HepG2 (cell line): ENCODE data around the gene GART.

ENCODE experiments used
- DPF2 ChIP-seq: sonication (generic); formaldehyde crosslinking; IDR thresholded peaks from 2 replicates; pipeline ENCODE4 v1.4.0; 2020; ENCODE audit warnings: mild to moderate bottlenecking, low read depth, missing genetic modification reagents, borderline replicate concordance
- FOXA1 ChIP-seq, 2 experiments: fragments of 450-650 bp in 1 of 2; sonication (generic) in 1 of 2; formaldehyde crosslinking in 1 of 2; IDR thresholded peaks; 2 replicates each; pipeline versions ENCODE4 v1.4.0 to v1.6.1; 2016 to 2020; ENCODE audit warnings: missing genetic modification reagents in 1 of 2
- MAFK ChIP-seq, 2 experiments: IDR thresholded peaks in 1 of 2; conservative IDR thresholded peaks in 1 of 2; 2 replicates each; pipeline ENCODE4 v1.6.1; 2011; ENCODE audit warnings: improper control_type of control experiment in 2 of 2, low read length in 2 of 2
- MYC ChIP-seq: sonication (generic); formaldehyde crosslinking; IDR thresholded peaks from 2 replicates; pipeline ENCODE4 v1.9.0; 2021; ENCODE audit warnings: missing genetic modification reagents, borderline replicate concordance
- POLR2G ChIP-seq: fragments of 200-400 bp; formaldehyde crosslinking; IDR thresholded peaks from 2 replicates; pipeline ENCODE4 v1.6.1; 2018; ENCODE audit warnings: mild to moderate bottlenecking, low read depth, low read length, moderate library complexity
- SMAD1 ChIP-seq: sonication (generic); formaldehyde crosslinking; IDR thresholded peaks from 2 replicates; pipeline ENCODE4 v1.4.0; 2020; ENCODE audit warnings: missing genetic modification reagents, low read depth, mild to moderate bottlenecking, borderline replicate concordance
- SMARCE1 ChIP-seq: fragments of 450-650 bp; IDR thresholded peaks from 2 replicates; pipeline ENCODE4 v1.6.1; 2017; ENCODE audit warnings: borderline replicate concordance
- ZBTB38 ChIP-seq: sonication (generic); formaldehyde crosslinking; IDR thresholded peaks from 2 replicates; pipeline ENCODE4 v1.5.1; 2020; ENCODE audit warnings: mild to moderate bottlenecking, missing genetic modification reagents
- ZNF800 ChIP-seq: sonication (generic); formaldehyde crosslinking; IDR thresholded peaks from 2 replicates; pipeline ENCODE4 v1.4.0; 2020; ENCODE audit warnings: missing genetic modification reagents
- ZSCAN29 ChIP-seq: sonication (generic); formaldehyde crosslinking; conservative IDR thresholded peaks from 2 replicates; pipeline ENCODE4 v1.4.0; 2020; ENCODE audit warnings: mild to moderate bottlenecking, missing genetic modification reagents
- TF ChIP-seq, protein P1 (sequence below): sonication (generic); formaldehyde crosslinking; IDR thresholded peaks from 2 replicates; pipeline ENCODE4 v1.4.0; 2020; ENCODE audit warnings: missing genetic modification reagents
- TF ChIP-seq, protein P2 (sequence below): sonication (generic); formaldehyde crosslinking; IDR thresholded peaks from 2 replicates; pipeline ENCODE4 v1.8.0; 2022; ENCODE audit warnings: mild to moderate bottlenecking, missing genetic modification reagents

GRCh38 chr21:33518899-33519298, 23.0 kb downstream of the GART start:
- TF ChIP-seq SMARCE1 (no peak), SMAD1 (CRISPR knock-in tag) (no peak), ZBTB38 (CRISPR knock-in tag) (no peak), MYC (CRISPR knock-in tag) (no peak), ZNF800 (CRISPR knock-in tag) (no peak), DPF2 (CRISPR knock-in tag) (no peak), POLR2G (no peak), ZSCAN29 (CRISPR knock-in tag) (no peak), MAFK (conservative IDR thresholded peaks at IDR 0.05 in 1 of 2, IDR thresholded peaks at IDR 0.05 in 1 of 2; ENCODE audit: low read length in 2 of 2) (no peak), FOXA1 (IDR thresholded peaks at IDR 0.05) (no peak), FOXA1 (CRISPR knock-in tag; IDR thresholded peaks at IDR 0.05) (no peak)
- TF ChIP-seq, protein P1, sequence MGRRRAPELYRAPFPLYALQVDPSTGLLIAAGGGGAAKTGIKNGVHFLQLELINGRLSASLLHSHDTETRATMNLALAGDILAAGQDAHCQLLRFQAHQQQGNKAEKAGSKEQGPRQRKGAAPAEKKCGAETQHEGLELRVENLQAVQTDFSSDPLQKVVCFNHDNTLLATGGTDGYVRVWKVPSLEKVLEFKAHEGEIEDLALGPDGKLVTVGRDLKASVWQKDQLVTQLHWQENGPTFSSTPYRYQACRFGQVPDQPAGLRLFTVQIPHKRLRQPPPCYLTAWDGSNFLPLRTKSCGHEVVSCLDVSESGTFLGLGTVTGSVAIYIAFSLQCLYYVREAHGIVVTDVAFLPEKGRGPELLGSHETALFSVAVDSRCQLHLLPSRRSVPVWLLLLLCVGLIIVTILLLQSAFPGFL: no peak
- TF ChIP-seq, protein P2, sequence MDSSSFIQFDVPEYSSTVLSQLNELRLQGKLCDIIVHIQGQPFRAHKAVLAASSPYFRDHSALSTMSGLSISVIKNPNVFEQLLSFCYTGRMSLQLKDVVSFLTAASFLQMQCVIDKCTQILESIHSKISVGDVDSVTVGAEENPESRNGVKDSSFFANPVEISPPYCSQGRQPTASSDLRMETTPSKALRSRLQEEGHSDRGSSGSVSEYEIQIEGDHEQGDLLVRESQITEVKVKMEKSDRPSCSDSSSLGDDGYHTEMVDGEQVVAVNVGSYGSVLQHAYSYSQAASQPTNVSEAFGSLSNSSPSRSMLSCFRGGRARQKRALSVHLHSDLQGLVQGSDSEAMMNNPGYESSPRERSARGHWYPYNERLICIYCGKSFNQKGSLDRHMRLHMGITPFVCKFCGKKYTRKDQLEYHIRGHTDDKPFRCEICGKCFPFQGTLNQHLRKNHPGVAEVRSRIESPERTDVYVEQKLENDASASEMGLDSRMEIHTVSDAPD (CRISPR knock-in tag): no peak
